ENCODE data around the gene ZCCHC12.

GRCh38 chrX:118802857-118803256, 20.8 kb upstream of the ZCCHC12 start:
- TF ChIP-seq EZH2 (IDR thresholded peaks at IDR 0.05; ENCODE audit: insufficient read depth, poor library complexity, severe bottlenecking) = no peak
- TF ChIP-seq EZH2phosphoT487 (IDR thresholded peaks at IDR 0.05; ENCODE audit: insufficient read depth, low read depth) = no peak

Data from GM23248 (cell line).